Spleen (tissue), 11 donors: ENCODE data around the gene THNSL1. TPM values are rescaled to one million over a fixed set of nuclear protein-coding genes. Genes with fewer than 3 reads are reported as not detected.

Experiments used
- DNase-seq: peaks from one replicate; pipeline ENCODE4 v3.0.0-alpha.2; 2020
- H3K27ac ChIP-seq, 8 donors: fragments of 200-600 bp; sonication (generic) in 7 of 8; 1 replicate in 4 of 8; 2 replicates in 4 of 8; pipeline versions ENCODE4 v1.5.0 to v1.8.0; 2016 to 2021; ENCODE audit warnings: inconsistent platforms in 4 of 8, mild to moderate bottlenecking in 4 of 8, moderate library complexity in 1 of 8
- H3K27me3 ChIP-seq, 7 donors: fragments of 200-600 bp; sonication (generic) in 6 of 7; replicated peaks in 1 of 7; 1 replicate in 4 of 7; 2 replicates in 3 of 7; pipeline versions ENCODE4 v1.5.0 to v1.8.0; 2016 to 2021; ENCODE audit warnings: inconsistent platforms in 3 of 7, mild to moderate bottlenecking in 1 of 7
- H3K36me3 ChIP-seq, 6 donors: fragments of 200-600 bp; sonication (generic) in 5 of 6; 1 replicate in 4 of 6; 2 replicates in 2 of 6; pipeline versions ENCODE4 v1.5.0 to v1.8.0; 2016 to 2021; ENCODE audit warnings: inconsistent platforms in 2 of 6
- H3K4me1 ChIP-seq, 6 donors: fragments of 200-600 bp; sonication (generic) in 5 of 6; 1 replicate in 3 of 6; 2 replicates in 3 of 6; pipeline versions ENCODE4 v1.5.0 to v1.8.0; 2016 to 2021; ENCODE audit warnings: inconsistent platforms in 3 of 6
- H3K4me3 ChIP-seq, 8 donors: fragments of 200-600 bp; sonication (generic) in 7 of 8; 1 replicate in 4 of 8; 2 replicates in 4 of 8; pipeline versions ENCODE4 v1.5.0 to v1.8.0; 2016 to 2021; ENCODE audit warnings: inconsistent platforms in 4 of 8, mild to moderate bottlenecking in 4 of 8, moderate library complexity in 2 of 8
- H3K9me3 ChIP-seq, 8 donors: fragments of 200-600 bp; sonication (generic) in 7 of 8; 1 replicate in 4 of 8; 2 replicates in 4 of 8; pipeline versions ENCODE4 v1.5.0 to v1.8.0; 2016 to 2021; ENCODE audit warnings: inconsistent platforms in 4 of 8
- POLR2A ChIP-seq, 3 donors: fragments of 450-650 bp; IDR thresholded peaks; one replicate each; pipeline ENCODE4 v1.5.1; 2017; ENCODE audit warnings: antibody characterized with exemption in 3 of 3, mild to moderate bottlenecking in 1 of 3
- POLR2AphosphoS5 ChIP-seq, 3 donors: sonication (generic); formaldehyde crosslinking; IDR thresholded peaks; one replicate each; pipeline ENCODE4 v1.5.1; 2017; ENCODE audit warnings: antibody characterized with exemption in 3 of 3
- WGBS, 5 donors: extraction: QIAGEN DNeasy Blood & Tissue Kit in 3 of 5; methylation state at CpG; one replicate each; pipeline versions ENCODE4 v1.1.5 to v1.1.7; 2013 to 2018; 5-methylcytosine and 5-hydroxymethylcytosine counted together
- intact Hi-C: fragments of 100-400 bp; cut with DNase I; formaldehyde crosslinking; loops from one replicate; pipeline ENCODE4 v1.15.0; 2023; ENCODE audit warnings: low total_unique reads
- polyA plus RNA-seq, 3 donors: library from polyadenylated mRNA; stranded (reverse); fragments of 200-250 nt; gene quantifications; one replicate each; pipeline ENCODE4 v1.2.1, GENCODE V29; 2013
- total RNA-seq, 7 donors: library from RNA; depleted of rRNA in 3 of 7; stranded (reverse); fragments of >200 nt in 3 of 7; fragmentation: NEBNext Ultra II Directional in 4 of 7; extraction: Animal tissue kit (Norgen Biotek cat#: 25700) in 4 of 7; gene quantifications; one replicate each; pipeline versions ENCODE4 v1.1.0 to v1.2.1, GENCODE V29; 2016 to 2021
- TF ChIP-seq, protein P1 (sequence below), 11 experiments: fragments of 200-600 bp in 7 of 11; fragments of 450-650 bp in 4 of 11; sonication (generic) in 4 of 11; IDR thresholded peaks in 8 of 11; conservative IDR thresholded peaks in 3 of 11; 1 replicate in 7 of 11; 2 replicates in 4 of 11; pipeline versions ENCODE4 v1.4.0 to v1.8.0; 2016 to 2021; ENCODE audit warnings: antibody characterized with exemption in 11 of 11, inconsistent platforms in 4 of 11, mild to moderate bottlenecking in 1 of 11
- donor health status: healthy with polysubstance abuse.
- donor health status: DM: no; HTN: no; CAD: no; lungs with moderate emphysema.
- donor health status: DM: no; HTN: no; CAD: no.
- donor health status: Bipolar disorder and iron deficiency.
- donor health status: healthy.
- donor health status: DM: no; HTN: no; CAD: no.
- donor health status: DM: yes; HTN: yes; CAD: no.

The THNSL1 gene
- total and polyA plus RNA-seq, 10 donors, result 1.5 to 4.3 (median 2.8) TPM

DNA sequence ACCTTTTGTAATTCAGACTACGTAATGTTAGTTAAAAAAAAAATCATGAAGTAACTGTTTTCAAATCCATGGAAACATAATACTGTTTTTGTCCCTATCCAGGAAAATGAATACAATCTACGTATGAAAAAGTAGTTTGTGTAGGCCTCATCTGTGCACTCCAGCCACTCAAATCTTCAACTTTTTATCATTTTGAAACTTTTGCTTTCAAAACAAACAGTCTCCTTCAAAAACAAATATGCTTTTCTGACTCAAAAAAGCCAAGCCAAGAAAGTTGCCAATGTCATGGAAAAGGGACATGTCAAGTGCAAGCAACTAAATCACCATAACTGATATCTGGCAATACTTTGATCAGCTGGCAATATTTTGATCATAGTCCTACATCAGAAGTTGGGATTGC, 13.1 kb downstream of the THNSL1 start:
- 94 to 98% (median 96%) methylated on average over 2 of the region's 2 CpGs for WGBS, 5 donors
- H3K9me3 ChIP-seq, result peaks cover 0 to 11% (median 0%) of the 10 kb centered on the region in 8 donors
- no peaks in the 10 kb centered on the region for H3K36me3 ChIP-seq
- no peaks in the 10 kb centered on the region for H3K27me3 ChIP-seq
- no peak overlapping the region for H3K4me3 ChIP-seq
- H3K4me1 ChIP-seq, result peaks cover 0 to 5% (median 1%) of the 10 kb centered on the region in 6 donors
- intact Hi-C loops, result no loop called here
- no peak for DNase-seq
- H3K27ac ChIP-seq, result no peak overlapping the region
- TF ChIP-seq POLR2A (IDR thresholded peaks at IDR 0.05) (no peak), POLR2AphosphoS5 (IDR thresholded peaks at IDR 0.05) (no peak)
- TF ChIP-seq, protein P1, sequence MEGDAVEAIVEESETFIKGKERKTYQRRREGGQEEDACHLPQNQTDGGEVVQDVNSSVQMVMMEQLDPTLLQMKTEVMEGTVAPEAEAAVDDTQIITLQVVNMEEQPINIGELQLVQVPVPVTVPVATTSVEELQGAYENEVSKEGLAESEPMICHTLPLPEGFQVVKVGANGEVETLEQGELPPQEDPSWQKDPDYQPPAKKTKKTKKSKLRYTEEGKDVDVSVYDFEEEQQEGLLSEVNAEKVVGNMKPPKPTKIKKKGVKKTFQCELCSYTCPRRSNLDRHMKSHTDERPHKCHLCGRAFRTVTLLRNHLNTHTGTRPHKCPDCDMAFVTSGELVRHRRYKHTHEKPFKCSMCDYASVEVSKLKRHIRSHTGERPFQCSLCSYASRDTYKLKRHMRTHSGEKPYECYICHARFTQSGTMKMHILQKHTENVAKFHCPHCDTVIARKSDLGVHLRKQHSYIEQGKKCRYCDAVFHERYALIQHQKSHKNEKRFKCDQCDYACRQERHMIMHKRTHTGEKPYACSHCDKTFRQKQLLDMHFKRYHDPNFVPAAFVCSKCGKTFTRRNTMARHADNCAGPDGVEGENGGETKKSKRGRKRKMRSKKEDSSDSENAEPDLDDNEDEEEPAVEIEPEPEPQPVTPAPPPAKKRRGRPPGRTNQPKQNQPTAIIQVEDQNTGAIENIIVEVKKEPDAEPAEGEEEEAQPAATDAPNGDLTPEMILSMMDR (IDR thresholded peaks at IDR 0.05 in 8 of 11, conservative IDR thresholded peaks at IDR 0.05 in 3 of 11), result no peak

DNA sequence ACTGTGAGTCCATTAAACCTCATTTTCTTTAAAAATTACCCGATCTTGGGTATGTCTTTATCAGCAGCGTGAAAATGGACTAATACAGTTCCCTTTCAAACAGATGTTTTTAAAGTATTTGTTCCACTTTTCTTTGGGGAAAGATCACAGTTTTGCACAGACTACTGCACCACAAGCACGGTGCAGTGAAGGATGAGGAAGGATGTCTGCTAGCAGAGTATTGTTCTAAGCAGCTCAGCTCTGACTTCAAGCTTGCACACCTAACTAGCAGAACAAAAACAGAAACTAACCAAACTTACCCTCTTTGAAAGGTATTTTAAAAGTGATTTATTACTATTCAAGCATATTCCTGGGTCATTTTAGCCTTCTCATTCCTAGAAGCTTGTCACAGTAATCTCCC, 20.0 kb downstream of the THNSL1 start:
- H3K4me3 ChIP-seq, result no peak overlapping the region
- intact Hi-C loops, result no loop called here
- WGBS, 5 donors, result 22 to 34% (median 27%) methylated on average over 3 of the region's 3 CpGs
- no peak for DNase-seq
- H3K27ac ChIP-seq, result no peak overlapping the region
- H3K36me3 ChIP-seq, result no peaks in the 10 kb centered on the region
- no peaks in the 10 kb centered on the region for H3K27me3 ChIP-seq
- no peaks in the 10 kb centered on the region for H3K9me3 ChIP-seq
- TF ChIP-seq POLR2AphosphoS5 (IDR thresholded peaks at IDR 0.05), result no peak
- TF ChIP-seq, protein P1 (IDR thresholded peaks at IDR 0.05 in 8 of 11, conservative IDR thresholded peaks at IDR 0.05 in 3 of 11), result no peak
- TF ChIP-seq POLR2A (IDR thresholded peaks at IDR 0.05), result no peak
- no peaks in the 10 kb centered on the region for H3K4me1 ChIP-seq

DNA sequence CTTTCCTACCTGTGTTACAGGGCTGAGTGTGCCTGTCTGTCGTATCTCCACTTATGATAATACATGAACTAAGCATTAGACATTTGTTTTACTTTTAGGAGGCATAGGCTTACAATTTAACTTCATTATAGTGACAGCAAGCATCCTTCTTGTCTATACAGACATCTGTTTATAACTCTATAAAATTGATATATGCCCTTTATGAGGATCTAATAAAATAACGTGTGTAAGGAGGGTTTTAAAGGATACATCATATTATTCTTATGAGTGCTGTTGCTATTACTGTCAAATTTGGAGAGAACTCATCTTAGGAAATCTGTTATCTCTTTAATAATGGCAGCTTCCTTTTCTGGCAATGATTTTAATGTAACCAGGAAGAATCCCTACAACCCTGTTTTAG, 21.9 kb downstream of the THNSL1 start:
- Histone ChIP-seq H3K27ac (no peak overlapping the region), H3K4me3 (no peak overlapping the region), H3K4me1 (no peaks in the 10 kb centered on the region), H3K9me3 (no peaks in the 10 kb centered on the region), H3K27me3 (no peaks in the 10 kb centered on the region), H3K36me3 (no peaks in the 10 kb centered on the region)
- intact Hi-C loops, result no loop called here
- TF ChIP-seq POLR2A (IDR thresholded peaks at IDR 0.05) (no peak), POLR2AphosphoS5 (IDR thresholded peaks at IDR 0.05) (no peak)
- TF ChIP-seq, protein P1 (IDR thresholded peaks at IDR 0.05 in 8 of 11, conservative IDR thresholded peaks at IDR 0.05 in 3 of 11), result no peak
- 60 to 83% (median 65%) methylated on average over 2 of the region's 2 CpGs for WGBS, 5 donors
- DNase-seq, result no peak

DNA sequence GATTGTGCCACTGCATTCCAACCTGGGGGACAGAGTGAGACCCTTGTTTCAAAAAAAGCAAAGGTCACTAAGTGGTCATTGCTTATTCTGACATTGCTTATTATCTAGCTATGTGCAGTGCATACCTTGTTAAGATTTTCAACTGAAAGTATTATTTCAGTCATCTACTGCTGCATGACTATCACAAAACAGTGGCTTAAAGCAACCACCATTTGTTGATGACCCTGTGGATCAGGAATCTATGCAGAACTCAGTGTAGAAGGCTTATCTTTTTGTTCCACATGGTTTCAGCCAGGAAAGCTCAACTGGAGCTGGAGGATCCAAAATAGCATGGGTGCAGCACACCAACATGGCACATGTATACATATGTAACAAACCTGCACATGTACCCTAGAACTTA, 23.1 kb downstream of the THNSL1 start:
- Histone ChIP-seq H3K27me3 (no peaks in the 10 kb centered on the region), H3K9me3 (no peaks in the 10 kb centered on the region), H3K4me3 (no peak overlapping the region), H3K4me1 (no peaks in the 10 kb centered on the region), H3K27ac (no peak overlapping the region), H3K36me3 (no peaks in the 10 kb centered on the region)
- intact Hi-C loops, result no loop called here
- no peak for DNase-seq
- TF ChIP-seq POLR2A (IDR thresholded peaks at IDR 0.05) (no peak), POLR2AphosphoS5 (IDR thresholded peaks at IDR 0.05) (no peak)
- TF ChIP-seq, protein P1 (IDR thresholded peaks at IDR 0.05 in 8 of 11, conservative IDR thresholded peaks at IDR 0.05 in 3 of 11), result no peak
